GM12891 (cell line): Measurements from ENCODE around the gene VPS13D.

Source experiments
- DNase-seq: peaks from one replicate; pipeline ENCODE4 v3.0.0; 2011; ENCODE audit warnings: low spot score; ENCODE audit not compliant: insufficient read length
- FAIRE-seq: peaks from 2 replicates; lab custom pipeline; 2011; peaks lifted over from hg19 to GRCh38; lab: Jason Lieb, UNC
- PAX5 ChIP-seq: IDR thresholded peaks from 2 replicates; pipeline ENCODE4 v1.6.1; 2011; ENCODE audit warnings: low read length, moderate library complexity, mild to moderate bottlenecking; ENCODE audit not compliant: insufficient read depth, severe bottlenecking
- POLR2A ChIP-seq: IDR thresholded peaks from 2 replicates; pipeline ENCODE4 v1.6.1; 2011; ENCODE audit warnings: low read depth, low read length, control low read depth
- POLR2AphosphoS5 ChIP-seq: IDR thresholded peaks from 2 replicates; pipeline ENCODE4 v1.6.1; 2011; ENCODE audit warnings: low read depth, low read length, control low read depth
- POU2F2 ChIP-seq: IDR thresholded peaks from 2 replicates; pipeline ENCODE4 v1.6.1; 2011; ENCODE audit warnings: low read depth, mild to moderate bottlenecking, control low read depth, low read length, moderate library complexity
- SPI1 ChIP-seq: IDR thresholded peaks from 2 replicates; pipeline ENCODE4 v1.6.1; 2011; ENCODE audit warnings: low read depth, low read length, control low read depth
- TAF1 ChIP-seq: IDR thresholded peaks from 2 replicates; pipeline ENCODE4 v1.6.1; 2011; ENCODE audit warnings: low read depth, low read length, control low read depth

VPS13D gene

DNA sequence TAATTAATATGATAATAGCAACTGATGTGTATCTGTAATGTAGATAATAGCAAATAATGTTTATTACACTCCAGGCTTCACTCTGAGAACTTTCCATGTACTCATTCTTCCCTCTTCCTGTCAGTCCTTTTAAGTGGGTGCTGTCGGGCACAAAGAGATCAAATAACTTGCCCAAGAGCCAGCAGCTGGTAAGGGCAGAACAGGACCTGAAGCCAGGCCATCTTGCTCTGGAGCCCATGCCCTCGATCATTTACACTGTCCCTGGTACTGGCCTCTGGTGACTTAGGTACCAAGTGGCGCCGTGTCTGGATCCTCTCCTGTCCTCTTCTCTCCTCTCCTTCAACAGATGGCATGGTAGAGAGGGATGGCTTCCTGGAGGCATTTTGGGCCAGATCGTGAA is 97.2 kb downstream of the VPS13D start:
- no peak for DNase-seq
- FAIRE-seq, result no peak
- no peak for TF ChIP-seq SPI1
- no peak for TF ChIP-seq POLR2AphosphoS5
- no peak for TF ChIP-seq POLR2A
- no peak for TF ChIP-seq PAX5
- TF ChIP-seq POU2F2, result no peak
- TF ChIP-seq TAF1, result no peak

DNA sequence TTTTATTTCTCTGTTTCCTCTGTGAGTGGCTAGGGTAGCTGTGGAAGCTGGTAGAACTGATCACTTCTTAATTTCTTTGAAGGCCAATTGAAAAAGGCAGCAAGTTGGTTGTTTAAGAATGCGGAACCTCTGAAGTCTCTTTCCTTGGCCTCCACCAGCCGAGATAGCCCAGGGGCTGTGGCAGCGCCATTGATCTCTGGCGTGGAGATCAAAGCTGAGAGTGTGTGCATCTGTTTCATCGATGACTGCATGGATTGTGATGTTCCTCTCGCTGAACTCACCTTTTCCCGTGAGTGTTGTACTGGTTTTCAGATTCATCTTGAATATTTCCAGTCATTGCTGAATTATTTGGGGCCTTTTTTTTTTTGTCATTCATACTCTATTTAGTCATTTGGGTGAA is 97.7 kb downstream of the VPS13D start:
- DNase-seq (no peak), FAIRE-seq (no peak)
- no peak for TF ChIP-seq TAF1
- no peak for TF ChIP-seq POLR2AphosphoS5
- TF ChIP-seq PAX5, result no peak
- no peak for TF ChIP-seq SPI1
- TF ChIP-seq POLR2A, result no peak
- TF ChIP-seq POU2F2, result no peak

DNA sequence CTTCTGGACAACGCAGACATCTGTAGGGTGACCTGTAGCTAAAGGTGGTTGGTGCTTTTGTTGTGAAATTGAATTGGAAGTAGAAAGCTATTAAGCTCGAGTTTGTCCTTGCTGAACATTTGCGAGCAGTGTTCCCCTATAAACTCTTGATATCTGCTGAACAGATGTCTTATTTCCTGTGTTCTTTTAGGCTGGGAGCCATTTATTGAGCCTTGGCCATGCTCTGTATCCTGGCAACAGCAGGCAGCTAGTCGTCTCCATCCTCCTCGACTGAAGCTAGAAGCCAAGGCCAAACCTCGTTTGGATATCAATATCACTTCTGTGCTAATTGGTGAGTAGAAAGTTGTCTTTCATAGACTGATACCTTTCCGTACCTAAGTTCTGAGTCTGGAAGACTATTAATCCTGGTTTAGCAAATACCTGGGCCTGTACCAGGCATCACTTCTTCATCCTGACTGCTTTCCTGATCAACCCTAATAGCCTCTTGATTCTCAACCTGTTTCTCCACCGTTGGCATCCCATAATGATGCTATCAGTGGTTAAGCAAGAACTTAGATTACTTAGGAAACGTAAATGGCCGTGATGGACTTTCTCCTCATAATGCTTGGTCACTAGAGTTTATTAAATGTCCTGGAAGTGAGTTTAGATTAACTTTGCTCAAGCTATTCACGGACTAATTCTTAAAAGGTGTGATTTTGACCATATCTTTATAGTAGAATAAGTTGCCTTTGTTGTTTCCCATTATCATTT is 103.4 kb downstream of the VPS13D start:
- TF ChIP-seq POU2F2 (no peak), POLR2A (no peak), PAX5 (no peak), POLR2AphosphoS5 (no peak)
- FAIRE-seq (no peak), DNase-seq (no peak)

DNA sequence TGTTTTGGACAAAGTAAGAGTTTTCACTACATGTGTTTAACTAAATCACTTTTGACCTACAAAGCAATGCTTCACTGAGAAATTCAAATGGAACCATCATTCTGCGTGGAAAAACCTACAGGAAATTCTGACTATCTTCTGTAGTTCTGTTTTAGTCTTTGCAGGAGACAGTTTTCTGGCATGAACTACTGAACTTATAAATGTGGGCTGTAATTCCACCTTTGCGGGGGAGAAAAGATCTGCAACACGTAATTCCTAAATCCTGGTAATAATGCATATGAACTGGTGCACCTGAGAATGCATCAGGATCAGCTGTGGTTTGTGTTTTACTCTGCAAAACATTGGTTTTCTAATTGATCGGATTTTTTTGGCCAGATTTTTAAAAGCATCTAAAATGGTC is 106.0 kb downstream of the VPS13D start:
- no peak for DNase-seq
- no peak for TF ChIP-seq TAF1
- no peak for TF ChIP-seq POLR2AphosphoS5
- TF ChIP-seq POU2F2, result no peak
- no peak for TF ChIP-seq POLR2A
- TF ChIP-seq SPI1, result no peak
- TF ChIP-seq PAX5, result no peak
- no peak for FAIRE-seq

DNA sequence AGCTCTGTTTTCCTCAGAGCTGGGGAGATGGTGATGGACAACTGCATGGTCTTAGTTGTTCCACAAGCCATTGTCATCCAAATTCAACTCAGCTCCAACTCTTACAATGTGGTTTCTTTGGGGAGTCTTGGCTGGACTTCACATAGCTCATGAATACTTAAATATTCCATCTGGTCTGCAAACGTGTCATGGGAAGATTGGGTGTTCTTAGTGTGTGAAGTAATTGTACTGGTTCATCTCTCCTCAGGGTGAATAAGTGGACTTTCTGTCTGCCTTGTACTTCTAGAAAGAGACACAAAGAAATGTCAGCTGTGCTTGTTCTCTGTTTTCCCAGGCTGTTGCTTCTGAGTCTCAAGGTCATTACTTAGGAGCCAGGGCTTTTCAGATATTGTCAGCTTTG is 106.6 kb downstream of the VPS13D start:
- no peak for FAIRE-seq

DNA sequence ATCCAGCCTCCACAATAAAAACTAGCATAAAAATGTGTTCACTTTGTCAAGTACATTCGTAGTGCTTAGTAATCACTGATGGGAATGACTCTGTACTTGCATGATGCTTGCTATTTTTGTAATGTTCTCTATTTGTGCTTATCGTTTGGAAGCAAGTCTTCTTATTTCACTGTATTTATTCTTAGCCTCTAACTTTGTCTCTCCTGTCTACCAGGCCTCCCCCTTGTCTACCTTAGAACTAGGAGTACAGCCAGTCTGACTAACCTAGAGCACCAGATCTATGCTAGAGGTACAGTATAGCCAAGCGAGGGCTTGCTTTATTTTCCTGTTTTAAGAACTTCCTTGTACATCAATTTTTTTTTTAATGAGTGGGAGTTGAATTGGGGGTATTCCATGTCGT is 108.2 kb downstream of the VPS13D start:
- FAIRE-seq (no peak), DNase-seq (no peak)
- TF ChIP-seq TAF1 (no peak), POLR2A (no peak), POLR2AphosphoS5 (no peak)

More for the DNA sequence above, 106.6 kb downstream of the VPS13D start:
- TF ChIP-seq POLR2A (no peak), POU2F2 (no peak), POLR2AphosphoS5 (no peak), PAX5 (no peak), TAF1 (no peak), SPI1 (no peak)
- no peak for DNase-seq

DNA sequence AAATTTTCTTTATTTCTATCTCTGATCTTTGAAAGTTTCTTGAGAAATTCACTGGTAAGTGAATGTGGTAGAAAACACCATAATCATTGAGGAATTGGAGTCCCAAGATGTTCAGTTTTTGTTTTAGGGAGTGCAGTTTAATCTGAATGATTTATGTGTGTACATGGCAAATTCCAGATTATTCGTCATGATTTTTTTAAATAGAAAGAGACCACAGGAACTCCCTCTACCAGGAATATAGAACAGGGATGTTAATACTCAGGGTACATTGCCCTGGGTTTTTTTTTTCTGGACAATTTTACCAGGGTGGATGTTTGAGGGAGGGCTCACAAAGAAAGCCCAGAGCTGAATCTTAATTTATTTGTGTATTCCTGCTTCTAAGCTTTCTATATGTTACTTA is 109.0 kb downstream of the VPS13D start:
- no peak for TF ChIP-seq TAF1
- TF ChIP-seq POLR2AphosphoS5, result no peak
- FAIRE-seq (no peak), DNase-seq (no peak)

DNA sequence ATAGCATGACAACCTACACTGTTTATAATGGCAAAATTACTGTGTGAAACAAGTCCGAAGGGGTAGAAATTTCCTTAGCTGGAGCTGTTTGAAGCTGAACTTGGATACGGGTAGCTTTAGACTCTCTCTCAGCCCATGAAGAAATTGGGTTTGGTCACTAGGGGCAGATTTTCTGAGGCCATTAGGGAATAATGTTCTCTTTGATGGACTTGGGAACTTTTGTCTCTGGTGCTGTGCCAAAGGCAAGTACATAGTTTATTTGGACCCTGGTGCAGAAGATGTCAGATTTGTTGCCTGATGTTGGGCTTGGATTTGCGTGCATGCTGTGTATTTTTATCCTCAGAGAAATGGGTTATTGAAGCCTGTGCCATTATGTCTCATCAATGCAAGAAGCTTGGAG is 109.6 kb downstream of the VPS13D start:
- FAIRE-seq (no peak), DNase-seq (no peak)
- TF ChIP-seq TAF1 (no peak), PAX5 (no peak), SPI1 (no peak), POU2F2 (no peak), POLR2A (no peak), POLR2AphosphoS5 (no peak)

DNA sequence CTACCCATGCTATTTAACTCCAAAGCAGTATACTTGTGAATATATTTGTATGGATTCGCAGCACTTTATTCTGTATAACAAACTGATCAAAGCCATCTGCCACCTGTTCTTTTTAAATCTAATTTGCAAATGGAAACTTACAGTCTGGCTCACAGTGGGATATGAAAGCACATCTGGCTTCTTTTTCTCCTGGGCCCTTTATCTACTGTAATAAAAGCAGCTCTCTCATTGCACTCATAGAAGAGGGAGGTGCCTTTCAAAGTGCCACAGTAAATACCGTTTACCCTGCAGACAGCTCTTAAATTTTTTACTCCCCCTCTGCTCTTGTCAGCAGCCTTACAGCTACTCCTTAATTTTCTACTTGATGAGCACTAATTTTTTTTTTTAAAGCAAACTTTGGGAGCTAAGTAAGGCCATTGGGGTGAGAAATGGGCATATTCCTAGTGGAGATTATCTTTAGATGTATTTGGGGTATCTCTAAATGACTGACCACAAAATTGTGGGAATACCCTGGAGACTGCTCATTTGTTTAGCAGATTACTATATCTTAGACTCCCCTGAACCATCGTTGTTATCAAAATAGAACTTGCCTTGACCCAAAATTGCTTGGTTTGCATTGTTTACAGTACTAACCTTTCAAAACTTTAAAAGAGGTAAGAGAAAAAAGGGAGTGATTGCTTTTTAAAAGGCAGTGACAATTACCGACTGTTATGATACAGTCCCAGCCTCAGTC is 110.1 kb downstream of the VPS13D start:
- no peak for FAIRE-seq
- TF ChIP-seq POLR2AphosphoS5, result no peak
- no peak for DNase-seq

DNA sequence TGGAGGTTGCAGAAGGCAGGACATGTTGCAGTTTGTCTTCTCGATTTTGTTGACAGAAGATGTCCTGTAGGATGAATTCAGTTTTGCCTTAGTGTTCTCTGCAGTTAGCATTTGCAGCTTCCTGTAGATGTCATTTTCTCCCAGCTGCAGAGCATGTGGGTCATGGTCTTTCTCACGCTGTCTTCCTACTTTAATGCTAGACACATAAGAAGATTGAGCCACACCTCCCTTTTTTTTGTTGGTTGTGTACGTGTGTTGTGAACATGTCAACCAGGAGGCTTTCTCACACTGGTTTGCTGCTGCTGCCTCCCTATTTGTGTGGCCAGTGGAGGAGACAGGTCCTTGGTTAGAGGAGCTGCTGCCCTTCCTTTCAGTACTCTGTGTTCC is 110.7 kb downstream of the VPS13D start:
- FAIRE-seq (no peak), DNase-seq (no peak)
- no peak for TF ChIP-seq TAF1
- no peak for TF ChIP-seq SPI1
- no peak for TF ChIP-seq POU2F2
- TF ChIP-seq PAX5, result no peak
- no peak for TF ChIP-seq POLR2AphosphoS5

DNA sequence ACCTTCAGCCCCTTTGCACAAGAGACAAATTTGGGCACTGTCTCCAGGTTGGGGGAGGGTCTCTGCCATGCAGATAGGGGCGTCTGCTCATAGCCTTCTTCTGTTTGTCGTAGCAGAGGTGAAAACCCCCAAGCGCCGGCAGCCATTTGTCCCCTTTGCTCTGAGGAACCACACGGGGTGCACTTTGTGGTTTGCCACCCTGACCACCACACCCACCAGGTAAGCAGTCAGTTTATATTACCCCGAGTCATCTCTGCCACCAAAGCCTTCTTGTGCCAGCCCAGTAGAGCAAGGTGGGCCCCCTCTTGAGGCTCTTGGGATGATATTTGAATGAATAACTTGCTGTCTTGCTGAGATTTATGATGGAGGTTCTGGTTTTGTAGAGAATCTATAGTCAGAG is 111.8 kb downstream of the VPS13D start:
- FAIRE-seq, result no peak
- DNase-seq, result no peak

More for the DNA sequence above, 111.8 kb downstream of the VPS13D start:
- no peak for TF ChIP-seq POLR2AphosphoS5
- no peak for TF ChIP-seq POU2F2
- TF ChIP-seq SPI1, result no peak
- TF ChIP-seq TAF1, result no peak
- TF ChIP-seq PAX5, result no peak
- no peak for TF ChIP-seq POLR2A
